Neural cell (in vitro differentiated cells): ENCODE data around the gene MOCS2. TPM values are rescaled to one million over a fixed set of nuclear protein-coding genes. Genes with fewer than 3 reads are reported as not detected.

Experiments used
- H2AFZ ChIP-seq: fragments of 200-600, 300-800 bp; sonication (generic), shearing (Covaris generic); 2 replicates; pipeline ENCODE4 v1.6.0; 2014; ENCODE audit warnings: low read depth, mild to moderate bottlenecking, antibody characterized with exemption, low read length, moderate library complexity
- H3F3A ChIP-seq: fragments of 200-600 bp; shearing (Covaris generic); 2 replicates; pipeline ENCODE4 v1.6.1; 2016; ENCODE audit warnings: mild to moderate bottlenecking, moderate library complexity, mixed read lengths, antibody characterized with exemption, low read length; ENCODE audit not compliant: insufficient read depth, poor library complexity, severe bottlenecking
- H3K27ac ChIP-seq: fragments of 200-600, 300-800 bp; sonication (generic), shearing (Covaris generic); 2 replicates; pipeline ENCODE4 v1.5.1; 2014; ENCODE audit warnings: mild to moderate bottlenecking, low read length, moderate library complexity
- H3K27me3 ChIP-seq: fragments of 300-800, 200-600 bp; sonication (generic), shearing (Covaris generic); 2 replicates; pipeline ENCODE4 v1.6.0; 2014; ENCODE audit warnings: mild to moderate bottlenecking, low read depth, low read length, moderate library complexity; ENCODE audit not compliant: insufficient read depth
- H3K36me3 ChIP-seq: fragments of 300-800, 200-600 bp; sonication (generic), shearing (Covaris generic); 2 replicates; pipeline ENCODE4 v1.5.1; 2014; ENCODE audit warnings: mild to moderate bottlenecking, antibody characterized with exemption, low read length, moderate library complexity; ENCODE audit not compliant: insufficient read depth
- H3K4me2 ChIP-seq: fragments of 300-800, 200-600 bp; sonication (generic), shearing (Covaris generic); 2 replicates; pipeline ENCODE4 v1.6.0; 2014; ENCODE audit warnings: mild to moderate bottlenecking, low read length
- H3K4me3 ChIP-seq: fragments of 300-800, 200-600 bp; sonication (generic), shearing (Covaris generic); 2 replicates; pipeline ENCODE4 v1.5.1; 2014; ENCODE audit warnings: mild to moderate bottlenecking, low read length, moderate library complexity
- H3K79me2 ChIP-seq: fragments of 200-600 bp; shearing (Covaris generic); replicated peaks from 2 replicates; pipeline ENCODE4 v1.6.0; 2014; ENCODE audit warnings: mild to moderate bottlenecking, low read length, moderate library complexity; ENCODE audit not compliant: insufficient read depth
- H3K9ac ChIP-seq: fragments of 300-800, 200-600 bp; sonication (generic), shearing (Covaris generic); 2 replicates; pipeline ENCODE4 v1.6.1; 2016; ENCODE audit warnings: mild to moderate bottlenecking, low read length, mixed read lengths
- H3K9me2 ChIP-seq: fragments of 200-600 bp; shearing (Covaris generic); 2 replicates; pipeline ENCODE4 v1.6.1; 2016; ENCODE audit warnings: mild to moderate bottlenecking, low read length, mixed read lengths; ENCODE audit not compliant: insufficient read depth
- H3K9me3 ChIP-seq: fragments of 200-600, 300-800 bp; sonication (generic), shearing (Covaris generic); 2 replicates; pipeline ENCODE4 v1.6.1; 2016; ENCODE audit warnings: mild to moderate bottlenecking, mixed run types, low read length, moderate library complexity, mixed read lengths
- H4K20me1 ChIP-seq: fragments of 200-600 bp; shearing (Covaris generic); 2 replicates; pipeline ENCODE4 v1.6.1; 2016; ENCODE audit warnings: mild to moderate bottlenecking, mixed run types; ENCODE audit not compliant: insufficient read depth
- EP300 ChIP-seq: fragments of 450-650 bp; conservative IDR thresholded peaks from 2 replicates; pipeline ENCODE4 v1.6.1; 2014; ENCODE audit warnings: antibody characterized with exemption, mild to moderate bottlenecking, moderate library complexity; ENCODE audit not compliant: poor library complexity, severe bottlenecking
- EZH2 ChIP-seq: fragments of 200-600, 300-800 bp; shearing (Covaris generic), sonication (generic); IDR thresholded peaks from 2 replicates; pipeline ENCODE4 v1.6.1; 2014; ENCODE audit warnings: antibody characterized with exemption, low read length, borderline replicate concordance, mild to moderate bottlenecking; ENCODE audit not compliant: insufficient read depth, poor library complexity, severe bottlenecking
- MXI1 ChIP-seq: fragments of 450-650 bp; conservative IDR thresholded peaks from 2 replicates; pipeline ENCODE4 v1.6.1; 2014; ENCODE audit warnings: antibody characterized with exemption, mild to moderate bottlenecking; ENCODE audit not compliant: poor library complexity, severe bottlenecking
- POLR2AphosphoS5 ChIP-seq: IDR thresholded peaks from 2 replicates; pipeline ENCODE4 v1.6.1; 2012
- RAD21 ChIP-seq: fragments of 450-650 bp; conservative IDR thresholded peaks from 2 replicates; pipeline ENCODE4 v1.6.1; 2014; ENCODE audit warnings: antibody characterized with exemption, mild to moderate bottlenecking, moderate library complexity
- REST ChIP-seq: IDR thresholded peaks from 2 replicates; pipeline ENCODE4 v1.6.1; 2012; ENCODE audit warnings: borderline replicate concordance
- SMC3 ChIP-seq: fragments of 450-650 bp; conservative IDR thresholded peaks from 2 replicates; pipeline ENCODE4 v1.6.1; 2014; ENCODE audit warnings: antibody characterized with exemption, mild to moderate bottlenecking, moderate library complexity; ENCODE audit not compliant: poor library complexity
- TAF1 ChIP-seq: IDR thresholded peaks from 2 replicates; pipeline ENCODE4 v1.6.1; 2012; ENCODE audit warnings: low read depth
- polyA plus RNA-seq: library from polyadenylated mRNA; depleted of rRNA; stranded (reverse); fragments of >200 nt; gene quantifications from 2 replicates; pipeline ENCODE4 v1.2.3, GENCODE V29; 2014
- TF ChIP-seq, protein P1 (sequence below): fragments of 450-650 bp; IDR thresholded peaks from 2 replicates; pipeline ENCODE4 v1.5.1; 2014; ENCODE audit warnings: antibody characterized with exemption, mild to moderate bottlenecking, moderate library complexity; ENCODE audit not compliant: poor library complexity, severe bottlenecking

Gene MOCS2
- polyA plus RNA-seq, 1 donor from 2014 or later: 71.0 TPM

DNA sequence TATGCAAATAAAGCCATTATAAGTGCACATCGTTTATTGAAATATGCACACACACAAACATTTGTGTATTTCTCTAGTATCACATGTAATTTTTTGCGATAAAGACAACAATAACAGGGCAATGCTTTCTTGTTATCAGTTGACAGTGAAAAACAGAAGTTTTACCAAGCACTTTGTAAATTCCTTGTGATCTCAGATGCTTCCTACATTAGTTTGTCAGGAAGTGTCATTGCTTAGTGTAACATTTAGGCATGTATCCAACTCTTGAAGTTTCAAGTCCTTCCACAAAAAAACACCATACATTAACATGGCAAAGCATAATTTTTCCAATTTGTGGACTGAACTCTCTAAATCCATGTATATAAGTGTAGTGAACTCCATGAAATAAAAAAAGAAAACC is 46.4 kb downstream of the MOCS2 start:
- Histone ChIP-seq H3K27me3 (no peaks in the 10 kb centered on the region), H3K9ac (no peak overlapping the region), H3K9me3 (no peaks in the 10 kb centered on the region), H3K27ac (no peak overlapping the region), H3F3A (no peaks in the 10 kb centered on the region), H3K36me3 (no peaks in the 10 kb centered on the region), H3K4me2 (no peak overlapping the region), H3K9me2 (no peaks in the 10 kb centered on the region), H4K20me1 (no peaks in the 10 kb centered on the region), H2AFZ (no peak overlapping the region), H3K79me2 (no peaks in the 10 kb centered on the region), H3K4me3 (no peak overlapping the region)
- TF ChIP-seq REST (no peak), RAD21 (no peak), EZH2 (no peak), EP300 (no peak), TAF1 (no peak), SMC3 (no peak), POLR2AphosphoS5 (no peak), MXI1 (no peak)
- TF ChIP-seq, protein P1, sequence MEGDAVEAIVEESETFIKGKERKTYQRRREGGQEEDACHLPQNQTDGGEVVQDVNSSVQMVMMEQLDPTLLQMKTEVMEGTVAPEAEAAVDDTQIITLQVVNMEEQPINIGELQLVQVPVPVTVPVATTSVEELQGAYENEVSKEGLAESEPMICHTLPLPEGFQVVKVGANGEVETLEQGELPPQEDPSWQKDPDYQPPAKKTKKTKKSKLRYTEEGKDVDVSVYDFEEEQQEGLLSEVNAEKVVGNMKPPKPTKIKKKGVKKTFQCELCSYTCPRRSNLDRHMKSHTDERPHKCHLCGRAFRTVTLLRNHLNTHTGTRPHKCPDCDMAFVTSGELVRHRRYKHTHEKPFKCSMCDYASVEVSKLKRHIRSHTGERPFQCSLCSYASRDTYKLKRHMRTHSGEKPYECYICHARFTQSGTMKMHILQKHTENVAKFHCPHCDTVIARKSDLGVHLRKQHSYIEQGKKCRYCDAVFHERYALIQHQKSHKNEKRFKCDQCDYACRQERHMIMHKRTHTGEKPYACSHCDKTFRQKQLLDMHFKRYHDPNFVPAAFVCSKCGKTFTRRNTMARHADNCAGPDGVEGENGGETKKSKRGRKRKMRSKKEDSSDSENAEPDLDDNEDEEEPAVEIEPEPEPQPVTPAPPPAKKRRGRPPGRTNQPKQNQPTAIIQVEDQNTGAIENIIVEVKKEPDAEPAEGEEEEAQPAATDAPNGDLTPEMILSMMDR: no peak

DNA sequence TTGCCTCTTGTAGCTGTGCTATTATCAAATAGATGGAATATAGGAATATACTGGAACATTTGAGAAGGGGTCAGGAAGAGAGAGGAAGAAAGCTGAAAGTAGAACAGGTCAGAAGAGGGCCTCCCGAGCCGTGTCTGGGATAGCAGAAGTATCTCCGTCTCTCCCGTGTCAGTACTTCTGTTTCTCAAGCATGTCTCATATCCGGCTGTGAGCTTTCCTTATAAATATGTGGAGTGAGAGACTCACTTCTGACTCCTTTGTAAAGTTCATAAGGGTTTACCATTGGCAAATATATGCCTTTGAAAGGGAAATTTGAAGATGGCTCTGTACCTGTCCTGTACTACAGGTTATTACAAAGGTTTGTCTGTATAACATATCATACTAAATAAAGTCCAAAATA is 50.3 kb downstream of the MOCS2 start:
- H3K27me3 ChIP-seq: no peaks in the 10 kb centered on the region
- H3K36me3 ChIP-seq: no peaks in the 10 kb centered on the region
- H4K20me1 ChIP-seq: no peaks in the 10 kb centered on the region
- no peak overlapping the region for H3K4me3 ChIP-seq
- H3K9me3 ChIP-seq: no peaks in the 10 kb centered on the region
- H3K79me2 ChIP-seq: no peaks in the 10 kb centered on the region
- TF ChIP-seq REST: no peak
- TF ChIP-seq EZH2: no peak
- TF ChIP-seq MXI1: no peak
- no peak for TF ChIP-seq SMC3
- no peak for TF ChIP-seq TAF1
- no peak for TF ChIP-seq POLR2AphosphoS5
- TF ChIP-seq RAD21: no peak
- no peak for TF ChIP-seq EP300
- TF ChIP-seq, protein P1: no peak
- H3K9ac ChIP-seq: no peak overlapping the region
- no peak overlapping the region for H3K27ac ChIP-seq
- no peaks in the 10 kb centered on the region for H3K9me2 ChIP-seq
- H3K4me2 ChIP-seq: no peak overlapping the region
- H2AFZ ChIP-seq: no peak overlapping the region
- H3F3A ChIP-seq: no peaks in the 10 kb centered on the region
